WTC11 (cell line): ENCODE data around the gene FZD7.

ENCODE experiments used
- E2F1 ChIP-seq: sonication (generic); formaldehyde crosslinking; IDR thresholded peaks from 2 replicates; pipeline ENCODE4 v1.8.0; 2022; ENCODE audit warnings: mild to moderate bottlenecking, missing genetic modification reagents
- MAX ChIP-seq: sonication (generic); formaldehyde crosslinking; IDR thresholded peaks from 2 replicates; pipeline ENCODE4 v1.8.0; 2022; ENCODE audit warnings: mild to moderate bottlenecking, missing genetic modification reagents
- MLX ChIP-seq: sonication (generic); formaldehyde crosslinking; IDR thresholded peaks from 2 replicates; pipeline ENCODE4 v1.8.1; 2023; ENCODE audit warnings: mild to moderate bottlenecking, missing genetic modification reagents, moderate library complexity
- MXD4 ChIP-seq: fragments of 250-450 bp; sonication (Bioruptor Pico); IDR thresholded peaks from 2 replicates; pipeline ENCODE4 v1.8.0; 2021; ENCODE audit warnings: mild to moderate bottlenecking, moderate library complexity, borderline replicate concordance
- NFE2L1 ChIP-seq: sonication (generic); formaldehyde crosslinking; IDR thresholded peaks from 2 replicates; pipeline ENCODE4 v1.8.1; 2023; ENCODE audit warnings: missing genetic modification reagents
- ZNF396 ChIP-seq: fragments of 250-450 bp; sonication (Bioruptor Pico); IDR thresholded peaks from 2 replicates; pipeline ENCODE4 v1.8.0; 2021; ENCODE audit warnings: mild to moderate bottlenecking, moderate library complexity, borderline replicate concordance
- TF ChIP-seq, protein P1 (sequence below): sonication (generic); formaldehyde crosslinking; IDR thresholded peaks from 2 replicates; pipeline ENCODE4 v1.8.1; 2022; ENCODE audit warnings: low read depth, missing genetic modification reagents, borderline replicate concordance
- TF ChIP-seq, protein P2 (sequence below): sonication (generic); formaldehyde crosslinking; IDR thresholded peaks from 2 replicates; pipeline ENCODE4 v1.8.0; 2023; ENCODE audit warnings: missing genetic modification reagents
- TF ChIP-seq, protein P3 (sequence below): fragments of 200-600 bp; IDR thresholded peaks from 2 replicates; pipeline ENCODE4 v1.8.0; 2022; ENCODE audit warnings: antibody characterized with exemption

DNA sequence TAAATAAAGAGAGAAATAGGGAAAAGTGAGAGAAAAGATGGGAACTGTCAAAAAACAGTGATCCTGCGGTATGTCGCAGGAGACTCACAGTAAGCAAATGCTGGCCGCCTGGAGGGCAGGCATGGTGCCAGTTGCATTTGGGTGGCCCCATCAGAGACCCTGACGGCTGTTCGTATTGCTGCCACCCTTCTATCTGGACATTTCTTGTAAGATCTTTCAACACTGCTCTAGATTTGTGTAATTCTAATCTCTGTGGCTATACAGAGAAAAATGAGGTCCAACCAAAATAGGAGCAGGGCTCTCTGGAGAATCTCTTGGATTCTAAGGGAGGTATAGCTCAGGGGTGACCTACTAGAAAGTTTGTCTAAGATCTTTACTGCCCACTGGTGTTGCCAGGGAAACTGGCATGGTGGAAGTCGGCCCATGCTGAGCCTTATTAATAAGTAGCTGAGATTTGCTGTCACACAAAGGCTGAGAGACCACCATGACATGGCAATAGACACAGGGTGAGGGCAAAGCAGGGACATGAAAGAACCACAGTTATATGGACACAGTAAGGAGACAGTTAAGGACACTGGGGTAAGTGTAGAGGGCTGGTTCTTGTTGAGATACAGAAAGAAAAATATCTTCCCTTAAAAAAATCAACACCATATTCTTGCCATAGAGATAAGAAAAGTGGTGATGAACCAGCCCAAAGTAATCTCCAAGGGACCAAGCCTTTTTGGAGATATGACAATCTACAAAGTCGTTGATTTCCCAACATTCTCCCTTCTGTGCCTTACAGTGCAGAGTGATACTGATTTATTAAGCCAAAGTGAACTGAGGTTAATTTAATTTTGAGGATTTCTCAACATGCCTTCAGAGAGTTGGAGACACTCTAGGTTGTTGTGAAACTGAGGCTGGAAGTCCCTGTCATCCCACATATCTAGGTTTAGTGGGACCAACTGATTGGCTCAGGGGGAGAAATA lies 26.4 kb upstream of the FZD7 start:
- TF ChIP-seq NFE2L1 (no peak), E2F1 (no peak), MLX (CRISPR knock-in tag) (no peak), MAX (CRISPR knock-in tag) (no peak), MXD4 (CRISPR knock-in tag) (no peak), ZNF396 (no peak)
- TF ChIP-seq, protein P1, sequence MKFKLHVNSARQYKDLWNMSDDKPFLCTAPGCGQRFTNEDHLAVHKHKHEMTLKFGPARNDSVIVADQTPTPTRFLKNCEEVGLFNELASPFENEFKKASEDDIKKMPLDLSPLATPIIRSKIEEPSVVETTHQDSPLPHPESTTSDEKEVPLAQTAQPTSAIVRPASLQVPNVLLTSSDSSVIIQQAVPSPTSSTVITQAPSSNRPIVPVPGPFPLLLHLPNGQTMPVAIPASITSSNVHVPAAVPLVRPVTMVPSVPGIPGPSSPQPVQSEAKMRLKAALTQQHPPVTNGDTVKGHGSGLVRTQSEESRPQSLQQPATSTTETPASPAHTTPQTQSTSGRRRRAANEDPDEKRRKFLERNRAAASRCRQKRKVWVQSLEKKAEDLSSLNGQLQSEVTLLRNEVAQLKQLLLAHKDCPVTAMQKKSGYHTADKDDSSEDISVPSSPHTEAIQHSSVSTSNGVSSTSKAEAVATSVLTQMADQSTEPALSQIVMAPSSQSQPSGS = no peak
- TF ChIP-seq, protein P2, sequence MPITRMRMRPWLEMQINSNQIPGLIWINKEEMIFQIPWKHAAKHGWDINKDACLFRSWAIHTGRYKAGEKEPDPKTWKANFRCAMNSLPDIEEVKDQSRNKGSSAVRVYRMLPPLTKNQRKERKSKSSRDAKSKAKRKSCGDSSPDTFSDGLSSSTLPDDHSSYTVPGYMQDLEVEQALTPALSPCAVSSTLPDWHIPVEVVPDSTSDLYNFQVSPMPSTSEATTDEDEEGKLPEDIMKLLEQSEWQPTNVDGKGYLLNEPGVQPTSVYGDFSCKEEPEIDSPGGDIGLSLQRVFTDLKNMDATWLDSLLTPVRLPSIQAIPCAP (CRISPR knock-in tag) = no peak
- TF ChIP-seq, protein P3, sequence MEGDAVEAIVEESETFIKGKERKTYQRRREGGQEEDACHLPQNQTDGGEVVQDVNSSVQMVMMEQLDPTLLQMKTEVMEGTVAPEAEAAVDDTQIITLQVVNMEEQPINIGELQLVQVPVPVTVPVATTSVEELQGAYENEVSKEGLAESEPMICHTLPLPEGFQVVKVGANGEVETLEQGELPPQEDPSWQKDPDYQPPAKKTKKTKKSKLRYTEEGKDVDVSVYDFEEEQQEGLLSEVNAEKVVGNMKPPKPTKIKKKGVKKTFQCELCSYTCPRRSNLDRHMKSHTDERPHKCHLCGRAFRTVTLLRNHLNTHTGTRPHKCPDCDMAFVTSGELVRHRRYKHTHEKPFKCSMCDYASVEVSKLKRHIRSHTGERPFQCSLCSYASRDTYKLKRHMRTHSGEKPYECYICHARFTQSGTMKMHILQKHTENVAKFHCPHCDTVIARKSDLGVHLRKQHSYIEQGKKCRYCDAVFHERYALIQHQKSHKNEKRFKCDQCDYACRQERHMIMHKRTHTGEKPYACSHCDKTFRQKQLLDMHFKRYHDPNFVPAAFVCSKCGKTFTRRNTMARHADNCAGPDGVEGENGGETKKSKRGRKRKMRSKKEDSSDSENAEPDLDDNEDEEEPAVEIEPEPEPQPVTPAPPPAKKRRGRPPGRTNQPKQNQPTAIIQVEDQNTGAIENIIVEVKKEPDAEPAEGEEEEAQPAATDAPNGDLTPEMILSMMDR = no peak
